ENCODE results near the gene RPS6KA1.
"Not testable (repeated sequence)": the region's sequence is repeated elsewhere in the genome, so short reads cannot be mapped to it uniquely, and the experiment has no call there.

Gene RPS6KA1

GRCh38 chr1:26529655-26530409 lies at the start of gene RPS6KA1:
Gene RPS6KA1 (plus strand): TSS chr1:26529761. CDS start chr1:26529921, 160 bp downstream.
- peak; percentile 81 for DNase-seq

DNA sequence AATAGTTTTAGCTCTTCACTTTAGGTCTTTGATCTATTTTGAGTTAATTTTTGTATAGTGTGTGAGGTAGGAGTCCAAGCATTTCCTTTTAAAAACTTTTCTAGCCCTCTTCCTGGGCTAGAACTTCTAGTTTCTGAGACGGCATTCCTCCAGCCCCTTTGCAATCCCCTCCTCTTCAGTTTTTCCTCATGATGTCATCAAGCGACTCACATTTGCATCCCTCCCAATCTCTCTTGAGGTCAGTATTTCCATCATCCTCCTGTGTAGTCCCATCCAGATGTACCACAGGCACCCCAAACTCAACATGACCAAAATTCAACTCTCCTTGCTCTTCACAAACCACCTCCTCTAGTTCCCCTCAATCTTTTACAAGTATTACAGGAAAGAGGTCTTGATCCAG lies 46.6 kb upstream of the RPS6KA1 start:
- DNase-seq: no peak

DNA sequence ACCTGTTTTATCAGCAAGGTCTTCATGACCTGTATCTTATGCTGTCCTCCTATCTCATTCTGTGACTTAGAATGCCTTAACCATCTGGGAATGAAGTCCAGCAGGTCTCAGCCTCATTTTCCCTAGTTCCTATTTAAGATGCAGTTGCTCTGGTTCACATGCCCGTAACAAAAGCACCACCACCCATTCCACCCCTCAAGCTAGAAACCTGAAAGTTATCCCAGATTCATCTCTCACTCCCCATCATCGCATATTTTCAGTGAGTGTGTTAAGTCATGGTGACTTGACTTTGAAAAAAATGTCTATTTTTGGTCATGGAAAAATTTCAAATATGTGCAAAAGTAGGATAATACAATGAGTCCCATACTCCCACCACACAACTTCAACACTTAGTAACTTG lies 45.6 kb upstream of the RPS6KA1 start:
- DNase-seq: no peak

DNA sequence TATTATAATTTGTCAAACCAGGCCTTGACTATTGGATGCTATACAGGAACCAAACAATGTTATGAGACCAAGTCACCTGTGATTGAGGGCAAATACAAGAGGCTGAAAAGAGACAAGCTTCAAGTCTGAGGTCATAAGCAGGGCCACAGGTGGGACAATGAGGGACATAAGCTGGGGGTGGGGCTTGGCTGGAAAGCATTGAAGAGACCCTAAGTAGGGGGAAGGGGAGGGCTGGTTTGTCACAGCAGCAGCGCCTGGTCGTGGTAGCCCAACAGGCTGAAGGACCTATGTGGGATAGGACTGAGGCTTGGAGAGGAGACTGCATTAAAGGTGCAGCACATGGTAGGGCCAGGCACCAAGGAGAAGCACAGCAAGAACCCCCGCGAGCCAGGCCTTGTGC lies 39.4 kb upstream of the RPS6KA1 start:
- DNase-seq: no peak

DNA sequence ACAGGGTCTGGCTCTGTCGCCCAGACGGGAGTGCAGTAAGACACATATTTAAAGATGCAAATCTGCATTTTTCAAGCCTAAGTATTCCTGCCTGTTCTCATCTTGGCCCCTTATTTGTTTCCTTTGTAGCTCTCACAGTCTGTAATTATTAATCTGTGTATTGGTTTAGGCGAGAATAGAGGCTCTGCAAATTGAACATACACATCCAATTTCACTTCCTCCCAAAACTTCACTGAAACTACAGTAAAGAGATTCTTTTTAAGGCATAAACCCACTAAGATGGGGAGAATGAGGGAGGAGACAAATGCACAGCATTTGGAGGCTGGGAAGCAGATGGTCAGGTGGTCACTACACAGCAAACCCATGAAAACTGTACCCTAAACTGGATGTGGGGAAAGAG lies 36.3 kb upstream of the RPS6KA1 start:
- no peak for DNase-seq

GRCh38 chr1:26493938-26494337 lies 35.6 kb upstream of the RPS6KA1 start:
- DNase-seq: no peak

- DNase-seq: no peak
These were observed 32.7 kb upstream of the RPS6KA1 start for GRCh38 chr1:26496861-26497260.

- DNase-seq: no peak
These were observed 30.7 kb upstream of the RPS6KA1 start for GRCh38 chr1:26498894-26499293.

- peak; percentile 71 for DNase-seq
These were observed 28.9 kb upstream of the RPS6KA1 start for GRCh38 chr1:26500488-26501175.

GRCh38 chr1:26510711-26511110 lies 18.9 kb upstream of the RPS6KA1 start:
- DNase-seq: not testable (repeated sequence)

DNA sequence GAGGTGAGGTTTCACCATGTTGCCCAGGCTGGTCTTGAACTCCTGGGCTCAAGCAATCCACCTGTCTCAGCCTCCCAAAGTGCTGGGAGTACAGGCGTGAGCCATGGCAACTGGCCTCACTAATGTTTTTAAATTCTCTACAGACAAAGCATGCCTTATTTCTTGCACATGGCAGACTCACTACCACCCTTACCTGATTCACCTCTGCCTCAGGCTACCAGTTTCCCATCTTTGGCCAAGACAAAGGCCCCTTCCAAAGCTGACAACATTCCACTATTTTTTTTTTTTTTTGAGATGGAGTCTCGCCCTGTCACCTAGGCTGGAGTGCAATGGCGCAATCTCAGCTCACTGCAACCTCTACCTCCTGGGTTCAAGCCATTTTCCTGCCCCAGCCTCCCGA lies 13.7 kb upstream of the RPS6KA1 start:
- not testable (repeated sequence) for DNase-seq

DNA sequence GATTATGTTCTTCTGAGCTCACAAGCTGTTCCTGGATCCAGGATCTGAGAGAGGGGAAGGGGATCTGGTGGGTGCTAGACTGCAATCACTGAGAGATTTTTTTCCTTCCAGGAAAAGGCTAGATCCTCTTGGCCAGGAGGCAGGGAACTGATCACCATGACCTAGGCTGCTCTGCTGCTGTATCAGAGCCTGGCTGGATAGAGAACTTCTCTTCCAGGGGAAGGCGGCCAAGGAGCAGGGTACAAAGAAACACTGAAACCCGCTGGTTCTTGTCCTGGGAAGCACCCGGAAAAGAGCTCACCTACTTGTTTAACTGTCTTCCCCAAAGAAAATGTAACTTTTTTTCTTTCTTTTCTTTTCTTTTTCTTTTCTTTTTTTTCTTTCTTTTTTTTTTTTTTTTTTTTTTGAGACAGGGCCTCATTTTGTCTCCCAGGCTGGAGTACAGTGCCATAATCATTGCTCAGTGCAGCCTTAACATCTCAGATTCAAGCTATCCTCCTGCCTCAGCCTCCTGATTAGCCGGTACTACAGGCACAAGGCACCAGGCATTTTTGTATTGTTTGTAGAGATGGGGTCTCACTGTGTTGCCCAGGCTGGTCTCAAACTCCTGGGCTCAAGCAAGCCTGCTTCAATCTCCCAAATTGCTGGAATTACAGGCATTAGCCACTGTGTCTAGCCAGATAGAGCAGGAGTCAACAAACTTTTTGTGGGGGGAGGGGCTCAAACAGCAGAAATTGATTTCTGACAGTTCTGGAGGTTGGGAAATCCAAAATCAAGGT lies 12.4 kb upstream of the RPS6KA1 start:
- DNase-seq: no peak

DNA sequence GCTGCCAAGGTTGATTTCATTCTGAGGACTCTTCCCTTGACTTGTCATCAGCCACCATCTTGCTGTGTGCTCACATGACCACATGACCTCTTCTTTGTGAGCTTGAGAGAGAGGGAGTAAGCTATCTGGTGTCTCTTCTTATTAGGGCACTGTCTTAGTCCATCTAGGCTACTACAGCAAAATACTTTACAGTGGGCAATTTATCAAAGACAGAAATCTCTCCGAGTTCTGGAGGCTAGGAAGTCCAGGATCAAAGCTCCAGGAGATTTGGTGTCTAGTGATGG lies 11.9 kb upstream of the RPS6KA1 start:
- no peak for DNase-seq

DNA sequence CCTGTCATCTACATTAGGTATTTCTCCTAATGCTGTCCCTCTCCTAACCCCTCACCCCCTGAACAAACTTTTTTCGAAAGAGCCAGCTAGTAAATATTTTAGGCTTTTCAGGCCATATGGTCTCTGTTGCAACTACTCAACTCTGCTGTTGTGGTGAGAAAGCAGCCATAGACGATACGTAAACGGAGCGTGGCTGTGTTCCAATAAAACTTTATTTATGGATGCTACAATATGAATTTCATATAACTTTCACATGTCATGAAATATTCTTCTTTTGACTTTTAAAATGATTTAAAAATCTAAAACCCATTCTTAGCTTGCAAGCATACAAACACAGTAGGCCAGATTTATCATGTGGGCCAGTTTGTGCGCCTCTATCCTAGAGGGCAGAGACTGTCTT lies 11.2 kb upstream of the RPS6KA1 start:
- no peak for DNase-seq

GRCh38 chr1:26520339-26520738 lies 9.2 kb upstream of the RPS6KA1 start:
- no peak for DNase-seq

- no peak for DNase-seq
These were observed 7.9 kb upstream of the RPS6KA1 start for GRCh38 chr1:26521669-26522030.

DNA sequence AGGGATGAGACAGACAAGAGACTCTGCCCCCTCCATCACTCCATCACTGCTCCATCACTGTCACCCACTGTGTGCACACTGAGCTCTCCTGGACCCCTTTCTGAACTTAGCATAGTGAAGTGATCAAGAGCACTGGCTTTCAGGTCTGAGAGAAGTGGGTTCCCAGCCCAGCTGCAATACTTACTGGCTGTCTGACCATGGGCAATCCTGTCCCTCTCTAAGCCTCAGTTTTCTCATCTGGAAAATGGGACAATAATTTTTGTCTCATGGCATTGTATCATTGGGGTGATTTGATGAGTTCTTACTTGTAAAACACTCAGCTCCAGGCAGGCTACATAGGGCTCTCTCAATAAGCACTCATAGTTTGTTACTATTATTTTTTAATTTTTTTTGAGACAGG lies 7.5 kb upstream of the RPS6KA1 start:
- no peak for DNase-seq

DNA sequence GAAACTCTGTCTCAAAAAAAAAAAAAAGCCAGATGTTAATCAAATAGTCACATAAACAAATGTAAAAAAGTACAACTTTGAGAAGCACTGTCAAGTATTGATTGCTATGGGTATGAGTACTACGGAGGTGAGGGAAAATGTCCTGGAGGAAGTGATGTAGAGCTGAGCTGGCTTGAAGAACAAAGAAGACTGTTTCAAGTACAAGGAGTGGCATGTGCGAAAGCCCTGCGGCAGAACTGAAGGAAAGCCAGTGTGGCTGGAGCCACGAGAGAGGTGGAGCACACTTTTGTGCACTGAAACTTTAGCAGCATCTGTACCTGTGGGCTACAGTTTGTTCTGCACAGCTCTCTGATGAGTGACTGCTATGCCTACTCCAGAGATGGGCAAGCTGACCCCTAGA lies 5.4 kb upstream of the RPS6KA1 start:
- DNase-seq: no peak

DNA sequence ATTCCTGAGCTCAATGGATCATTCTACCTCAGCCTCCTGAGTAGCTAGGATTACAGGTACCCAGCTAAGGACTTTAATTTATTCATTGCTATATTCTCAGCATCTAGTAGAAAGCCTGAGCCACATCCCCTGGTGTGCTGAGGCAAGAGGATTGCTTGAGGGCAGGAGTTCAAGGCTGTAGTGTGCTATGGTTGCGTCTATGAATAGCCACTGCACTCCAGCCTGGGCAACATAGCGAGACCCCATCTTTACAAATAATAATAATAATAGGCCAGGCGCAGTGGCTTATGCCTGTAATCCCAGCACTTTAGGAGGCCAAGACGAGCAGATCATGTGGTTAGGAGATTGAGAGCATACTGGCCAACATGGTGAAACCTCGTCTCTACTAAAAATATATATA lies 3.3 kb upstream of the RPS6KA1 start:
- no peak for DNase-seq

- no peak for DNase-seq
These were observed 231 bp upstream of the RPS6KA1 start for GRCh38 chr1:26529405-26529654.

GRCh38 chr1:26530410-26530894 lies 891 bp downstream of the RPS6KA1 start:
- DNase-seq: no peak

GRCh38 chr1:26530895-26531598 lies 1.5 kb downstream of the RPS6KA1 start:
- DNase-seq: peak; percentile 94

- peak; percentile 12 for DNase-seq
These were observed 2.1 kb downstream of the RPS6KA1 start for GRCh38 chr1:26531651-26532131.

Measured in DMS79 treated with DMSO at 0.1 percent for 48 hours (cell line).